PC-9 (cell line): ENCODE data around the gene GLRA2. TPM values are rescaled to one million over a fixed set of nuclear protein-coding genes. Genes with fewer than 3 reads are reported as not detected.

Experiments
- BruUV-seq: library from RNA; stranded (reverse); fragments of 400-500 nt; replicated peaks from 2 replicates; lab custom pipeline; 2021; lab: Mats Ljungman, UMichigan
- CTCF ChIA-PET: fragments of 300-600 bp; sonication (Branson Sonifier 250); formaldehyde crosslinking; loops from one replicate; lab custom pipeline; 2022; ENCODE audit warnings: antibody characterized with exemption; lab: Charles Lee
- POLR2A ChIA-PET: fragments of 300-600 bp; sonication (Branson Sonifier 250); formaldehyde crosslinking; loops from one replicate; lab custom pipeline; 2022; ENCODE audit warnings: antibody characterized with exemption; ENCODE audit not compliant: unreplicated experiment; lab: Charles Lee
- DNase-seq, 2 experiments: peaks; one replicate each; pipeline versions ENCODE4 v3.0.0 to v3.0.0-alpha.2; 2015 to 2022; ENCODE audit warnings: mixed read lengths in 1 of 2
- H2AFZ ChIP-seq: fragments of 200-600 bp; sonication (generic); 2 replicates; pipeline ENCODE4 v1.8.1; 2017; ENCODE audit warnings: antibody characterized with exemption
- H3F3A ChIP-seq: fragments of 200-600 bp; sonication (generic); 2 replicates; pipeline ENCODE4 v1.8.1; 2017; ENCODE audit warnings: antibody characterized with exemption, mild to moderate bottlenecking, low read depth; ENCODE audit not compliant: insufficient read depth
- H3K27ac ChIP-seq: fragments of 200-600 bp; sonication (generic); 2 replicates; pipeline ENCODE4 v1.6.1; 2016; ENCODE audit warnings: mixed run types
- H3K27me3 ChIP-seq: fragments of 200-600 bp; sonication (generic); 2 replicates; pipeline ENCODE4 v1.6.1; 2016; ENCODE audit warnings: low read depth, mixed run types; ENCODE audit not compliant: insufficient read depth
- H3K36me3 ChIP-seq: fragments of 200-600 bp; sonication (generic); 2 replicates; pipeline ENCODE4 v1.6.1; 2016; ENCODE audit warnings: low read depth, mixed run types
- H3K4me1 ChIP-seq: fragments of 200-600 bp; sonication (generic); replicated peaks from 2 replicates; pipeline ENCODE4 v1.6.1; 2016; ENCODE audit warnings: mixed run types; ENCODE audit not compliant: insufficient read depth
- H3K4me2 ChIP-seq: fragments of 200-600 bp; sonication (generic); 2 replicates; pipeline ENCODE4 v1.6.1; 2017; ENCODE audit warnings: mixed run types
- H3K4me3 ChIP-seq: fragments of 200-600 bp; sonication (generic); 2 replicates; pipeline ENCODE4 v1.6.1; 2016; ENCODE audit warnings: mixed run types
- H3K79me2 ChIP-seq: fragments of 200-600 bp; sonication (generic); 2 replicates; pipeline ENCODE4 v1.6.1; 2017; ENCODE audit warnings: low read depth, mixed run types
- H3K9me2 ChIP-seq: fragments of 200-600 bp; sonication (generic); 2 replicates; pipeline ENCODE4 v1.8.1; 2017; ENCODE audit warnings: mild to moderate bottlenecking; ENCODE audit not compliant: insufficient read depth
- H3K9me3 ChIP-seq: fragments of 200-600 bp; sonication (generic); 2 replicates; pipeline ENCODE4 v1.8.1; 2016; ENCODE audit warnings: low read depth; ENCODE audit not compliant: insufficient read depth
- H4K20me1 ChIP-seq: fragments of 200-600 bp; sonication (generic); 2 replicates; pipeline ENCODE4 v1.8.1; 2017; ENCODE audit not compliant: insufficient read depth
- CTCF ChIP-seq: fragments of 200-600 bp; sonication (generic); conservative IDR thresholded peaks from 2 replicates; pipeline ENCODE4 v1.6.1; 2017; ENCODE audit warnings: mixed run types, antibody characterized with exemption, mild to moderate bottlenecking, moderate library complexity
- EZH2 ChIP-seq: fragments of 200-600 bp; sonication (generic); IDR thresholded peaks from 2 replicates; pipeline ENCODE4 v1.8.0; 2017; ENCODE audit warnings: antibody characterized with exemption, low read depth
- intact Hi-C: fragments of 100-400 bp; cut with micrococcal nuclease; formaldehyde crosslinking; loops from one replicate; pipeline ENCODE4 v1.10.0; 2022; ENCODE audit not compliant: unreplicated experiment
- total RNA-seq: library from RNA; stranded (reverse); gene quantifications from 2 replicates; pipeline ENCODE4 v1.2.3, GENCODE V29; 2021

GLRA2 gene
- total RNA-seq, 1 experiment from 2014 or later, result not detected

GRCh38 chrX:14758029-14758491, 228.7 kb downstream of the GLRA2 start:
- no TSS peak for BruUV-seq
- Histone ChIP-seq H3K27me3 (no peaks in the 10 kb centered on the region), H3K9me2 (no peaks in the 10 kb centered on the region), H3K27ac (no peak overlapping the region), H4K20me1 (no peaks in the 10 kb centered on the region), H2AFZ (no peak overlapping the region), H3K4me3 (no peak overlapping the region), H3K4me1 (no peaks in the 10 kb centered on the region), H3K9me3 (no peaks in the 10 kb centered on the region), H3K79me2 (no peaks in the 10 kb centered on the region), H3F3A (no peaks in the 10 kb centered on the region), H3K36me3 (no peaks in the 10 kb centered on the region), H3K4me2 (peak overlapping the region; percentile 16; the same call in 1 of the 2 replicates)
- POLR2A ChIA-PET, result no interaction called here
- CTCF ChIA-PET, result no interaction called here
- TF ChIP-seq EZH2, result no peak
- TF ChIP-seq CTCF, result no peak
- intact Hi-C loops, result no loop called here
- no peak for DNase-seq

- H3K4me2 ChIP-seq, result no peak overlapping the region
- H2AFZ ChIP-seq, result no peak overlapping the region
- H3F3A ChIP-seq, result no peaks in the 10 kb centered on the region
- no TSS peak for BruUV-seq
- no peak overlapping the region for H3K27ac ChIP-seq
- H3K9me2 ChIP-seq, result no peaks in the 10 kb centered on the region
- TF ChIP-seq CTCF (no peak), EZH2 (no peak)
- H3K79me2 ChIP-seq, result no peaks in the 10 kb centered on the region
- H3K27me3 ChIP-seq, result no peaks in the 10 kb centered on the region
- no peaks in the 10 kb centered on the region for H3K36me3 ChIP-seq
- intact Hi-C loops, result no loop called here
- CTCF ChIA-PET, result no interaction called here
- POLR2A ChIA-PET, result no interaction called here
- no peaks in the 10 kb centered on the region for H4K20me1 ChIP-seq
- no peak for DNase-seq
- H3K4me3 ChIP-seq, result no peak overlapping the region
- no peaks in the 10 kb centered on the region for H3K9me3 ChIP-seq
- H3K4me1 ChIP-seq, result no peaks in the 10 kb centered on the region
Measured at GRCh38 chrX:14775416-14775815, 246.1 kb downstream of the GLRA2 start.

- no peak for DNase-seq
- H3K27me3 ChIP-seq, result no peaks in the 10 kb centered on the region
- no peak overlapping the region for H3K27ac ChIP-seq
- H4K20me1 ChIP-seq, result no peaks in the 10 kb centered on the region
- H3K4me3 ChIP-seq, result no peak overlapping the region
- no peaks in the 10 kb centered on the region for H3K9me2 ChIP-seq
- H3K4me1 ChIP-seq, result no peaks in the 10 kb centered on the region
- no peak for TF ChIP-seq EZH2
- no peak for TF ChIP-seq CTCF
- no peaks in the 10 kb centered on the region for H3K79me2 ChIP-seq
- H3K36me3 ChIP-seq, result no peaks in the 10 kb centered on the region
- no TSS peak for BruUV-seq
- CTCF ChIA-PET, result no interaction called here
- intact Hi-C loops, result no loop called here
- no peaks in the 10 kb centered on the region for H3K9me3 ChIP-seq
- POLR2A ChIA-PET, result no interaction called here
- no peaks in the 10 kb centered on the region for H3F3A ChIP-seq
- H2AFZ ChIP-seq, result no peak overlapping the region
- H3K4me2 ChIP-seq, result no peak overlapping the region
Measured at GRCh38 chrX:14776901-14777300, 247.6 kb downstream of the GLRA2 start.
